ENCODE results near the gene LRRC47.

Gene LRRC47

GRCh38 chr1:3747903-3748302 is 48.4 kb downstream of the LRRC47 start:
- DNase-seq (ENCODE audit: low read depth), result no peak
- peak overlapping the region; percentile 73 for H3K4me3 ChIP-seq (ENCODE audit: low read length)
- no peak for TF ChIP-seq CTCF (conservative IDR thresholded peaks at IDR 0.05; ENCODE audit: low read length)

GRCh38 chr1:3747522-3747848 is 48.8 kb downstream of the LRRC47 start:
- TF ChIP-seq CTCF (conservative IDR thresholded peaks at IDR 0.05; ENCODE audit: low read length), result no peak
- DNase-seq (ENCODE audit: low read depth), result no peak
- H3K4me3 ChIP-seq (ENCODE audit: low read length), result peak overlapping the region; percentile 73

GRCh38 chr1:3746830-3747521 is 49.3 kb downstream of the LRRC47 start:
- peak overlapping the region; percentile 73 for H3K4me3 ChIP-seq (ENCODE audit: low read length)
- peak; percentile 69 for DNase-seq (ENCODE audit: low read depth)
- TF ChIP-seq CTCF (conservative IDR thresholded peaks at IDR 0.05; ENCODE audit: low read length), result no peak

GRCh38 chr1:3746389-3746829 is 49.9 kb downstream of the LRRC47 start:
- TF ChIP-seq CTCF (conservative IDR thresholded peaks at IDR 0.05; ENCODE audit: low read length), result no peak
- DNase-seq (ENCODE audit: low read depth), result no peak
- peak overlapping the region; percentile 73 for H3K4me3 ChIP-seq (ENCODE audit: low read length)

- no peak for TF ChIP-seq CTCF (conservative IDR thresholded peaks at IDR 0.05; ENCODE audit: low read length)
- no peak overlapping the region; the same call in 1 of the 2 replicates for H3K4me3 ChIP-seq (ENCODE audit: low read length)
- DNase-seq (ENCODE audit: low read depth), result no peak
Observed at GRCh38 chr1:3745590-3746381, 50.5 kb downstream of the LRRC47 start.

- no peak for DNase-seq (ENCODE audit: low read depth)
- H3K4me3 ChIP-seq (ENCODE audit: low read length), result no peak overlapping the region
- no peak for TF ChIP-seq CTCF (conservative IDR thresholded peaks at IDR 0.05; ENCODE audit: low read length)
Observed at GRCh38 chr1:3745071-3745470, 51.2 kb downstream of the LRRC47 start.

GRCh38 chr1:3744646-3745045 is 51.7 kb downstream of the LRRC47 start:
- TF ChIP-seq CTCF (conservative IDR thresholded peaks at IDR 0.05; ENCODE audit: low read length), result no peak
- H3K4me3 ChIP-seq (ENCODE audit: low read length), result no peak overlapping the region
- DNase-seq (ENCODE audit: low read depth), result no peak

Data from AG10803 (cell line).